Stomach (tissue), 4 donors: ENCODE results near the gene GOSR1.
"Not testable (repeated sequence)": the region's sequence is repeated elsewhere in the genome, so short reads cannot be mapped to it uniquely, and the experiment has no call there.

ENCODE experiments used
- EP300 ChIP-seq: sonication (generic); formaldehyde crosslinking; IDR thresholded peaks from one replicate; pipeline ENCODE4 v1.6.1; 2017; ENCODE audit warnings: antibody characterized with exemption
- POLR2A ChIP-seq, 4 donors: fragments of 450-650 bp; IDR thresholded peaks; one replicate each; pipeline ENCODE4 v1.6.1; 2016; ENCODE audit warnings: antibody characterized with exemption in 4 of 4, control low read depth in 2 of 4, mild to moderate bottlenecking in 1 of 4, moderate library complexity in 1 of 4
- POLR2AphosphoS5 ChIP-seq, 3 donors: sonication (generic); formaldehyde crosslinking; IDR thresholded peaks; one replicate each; pipeline ENCODE4 v1.6.1; 2016; ENCODE audit warnings: antibody characterized with exemption in 3 of 3
- TF ChIP-seq, protein P1 (sequence below), 7 experiments: fragments of 450-650 bp in 4 of 7; fragments of 200-600 bp in 3 of 7; sonication (generic) in 3 of 7; IDR thresholded peaks; one replicate each; pipeline ENCODE4 v1.5.1; 2016 to 2019; ENCODE audit warnings: antibody characterized with exemption in 7 of 7, control low read depth in 2 of 7, mild to moderate bottlenecking in 1 of 7

DNA sequence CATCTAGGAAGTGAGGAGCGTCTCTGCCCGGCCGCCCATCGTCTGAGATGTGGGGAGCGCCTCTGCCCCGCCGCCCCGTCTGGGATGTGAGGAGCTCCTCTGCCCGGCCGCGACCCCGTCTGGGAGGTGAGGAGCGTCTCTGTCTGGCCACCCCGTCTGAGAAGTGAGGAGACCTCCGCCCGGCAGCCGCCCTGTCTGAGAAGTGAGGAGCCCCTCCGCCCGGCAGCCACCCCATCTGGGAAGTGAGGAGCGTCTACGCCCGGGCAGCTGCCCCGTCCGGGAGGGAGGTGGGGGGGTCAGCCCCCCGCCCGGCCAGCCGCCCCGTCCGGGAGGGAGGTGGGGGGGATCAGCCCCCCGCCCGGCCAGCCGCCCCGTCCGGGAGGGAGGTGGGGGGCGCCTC, 46.0 kb downstream of the GOSR1 start:
- TF ChIP-seq, protein P1, sequence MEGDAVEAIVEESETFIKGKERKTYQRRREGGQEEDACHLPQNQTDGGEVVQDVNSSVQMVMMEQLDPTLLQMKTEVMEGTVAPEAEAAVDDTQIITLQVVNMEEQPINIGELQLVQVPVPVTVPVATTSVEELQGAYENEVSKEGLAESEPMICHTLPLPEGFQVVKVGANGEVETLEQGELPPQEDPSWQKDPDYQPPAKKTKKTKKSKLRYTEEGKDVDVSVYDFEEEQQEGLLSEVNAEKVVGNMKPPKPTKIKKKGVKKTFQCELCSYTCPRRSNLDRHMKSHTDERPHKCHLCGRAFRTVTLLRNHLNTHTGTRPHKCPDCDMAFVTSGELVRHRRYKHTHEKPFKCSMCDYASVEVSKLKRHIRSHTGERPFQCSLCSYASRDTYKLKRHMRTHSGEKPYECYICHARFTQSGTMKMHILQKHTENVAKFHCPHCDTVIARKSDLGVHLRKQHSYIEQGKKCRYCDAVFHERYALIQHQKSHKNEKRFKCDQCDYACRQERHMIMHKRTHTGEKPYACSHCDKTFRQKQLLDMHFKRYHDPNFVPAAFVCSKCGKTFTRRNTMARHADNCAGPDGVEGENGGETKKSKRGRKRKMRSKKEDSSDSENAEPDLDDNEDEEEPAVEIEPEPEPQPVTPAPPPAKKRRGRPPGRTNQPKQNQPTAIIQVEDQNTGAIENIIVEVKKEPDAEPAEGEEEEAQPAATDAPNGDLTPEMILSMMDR (IDR thresholded peaks at IDR 0.05): not testable (repeated sequence)
- not testable (repeated sequence) for TF ChIP-seq EP300; POLR2A (IDR thresholded peaks at IDR 0.05); POLR2AphosphoS5 (IDR thresholded peaks at IDR 0.05)
